BJ (cell line): Measurements from ENCODE around the gene PLA2G1B. TPM values are rescaled to one million over a fixed set of nuclear protein-coding genes. Genes with fewer than 3 reads are reported as not detected.

Experiments
- CTCF ChIA-PET: fragments of 350-600 bp; formaldehyde crosslinking; extraction: SDS; loops from one replicate; lab custom pipeline; 2021; ENCODE audit warnings: antibody characterized with exemption, inconsistent platforms; lab: Yijun Ruan, JAX
- POLR2A ChIA-PET: fragments of 300-600 bp; sonication (Branson Sonifier 250); formaldehyde crosslinking; extraction: SDS; loops from one replicate; lab custom pipeline; 2021; ENCODE audit warnings: antibody characterized with exemption; lab: Charles Lee
- DNase-seq: peaks from one replicate; pipeline ENCODE4 v3.0.0-alpha.2; 2011; ENCODE audit warnings: low read depth
- H3K27me3 ChIP-seq: 2 replicates; pipeline ENCODE4 v1.6.0; 2011; ENCODE audit warnings: low read length; ENCODE audit not compliant: control insufficient read depth, insufficient read depth
- H3K36me3 ChIP-seq: 2 replicates; pipeline ENCODE4 v1.5.1; 2011; ENCODE audit warnings: low read length; ENCODE audit not compliant: control insufficient read depth, insufficient read depth
- H3K4me3 ChIP-seq: 2 replicates; pipeline ENCODE4 v1.5.1; 2011; ENCODE audit warnings: low read depth, mild to moderate bottlenecking, control low read depth, low read length
- CTCF ChIP-seq: IDR thresholded peaks from 2 replicates; pipeline ENCODE4 v1.5.1; 2011; ENCODE audit warnings: low read depth, mild to moderate bottlenecking, control low read depth, inconsistent platforms, low read length, moderate library complexity; ENCODE audit not compliant: insufficient read depth
- polyA plus RNA-seq: library from polyadenylated mRNA; depleted of rRNA; stranded (reverse); fragments of >200 nt; gene quantifications from 2 replicates; pipeline ENCODE4 v1.2.3, GENCODE V29; 2011

PLA2G1B gene
- polyA plus RNA-seq, 1 experiment: not detected

- DNase-seq: no peak
- TF ChIP-seq CTCF: no peak
- Histone ChIP-seq H3K27me3 (peaks cover 39% of the 10 kb centered on the region), H3K4me3 (no peak overlapping the region), H3K36me3 (no peaks in the 10 kb centered on the region)
- POLR2A ChIA-PET: no interaction called here
- CTCF ChIA-PET: interaction anchor here (0.7 to 1.3 kb wide), 2 partner anchors 10 to 58 kb away, joined by 3 to 4 read pairs; no protein-coding TSS in a partner anchor
Measured at GRCh38 chr12:120370343-120371243, 43.0 kb upstream of the PLA2G1B start.

GRCh38 chr12:120369603-120370342 is 42.2 kb upstream of the PLA2G1B start:
- no peak overlapping the region for H3K4me3 ChIP-seq
- no peak for TF ChIP-seq CTCF
- ChIA-PET CTCF (interaction anchor here (0.6 kb wide), 1 partner anchor 68 kb away, joined by 3 read pairs; the partner anchor contains the start of gene COX6A1), POLR2A (no interaction called here)
- no peaks in the 10 kb centered on the region for H3K36me3 ChIP-seq
- peaks cover 40% of the 10 kb centered on the region for H3K27me3 ChIP-seq
- DNase-seq: no peak

- POLR2A ChIA-PET: no interaction called here
- Histone ChIP-seq H3K36me3 (no peaks in the 10 kb centered on the region), H3K27me3 (peaks cover 45% of the 10 kb centered on the region), H3K4me3 (no peak within 1 kb of the TSS)
- no peak for DNase-seq
- CTCF ChIA-PET: no interaction called here
- TF ChIP-seq CTCF: no peak
Measured at GRCh38 chr12:120368789-120369602, 41.4 kb upstream of the PLA2G1B start, which contains the start of gene MSI1. MSI1 (minus strand) TSS chr12:120369164; CDS start chr12:120369091, 73 bp downstream.

DNA sequence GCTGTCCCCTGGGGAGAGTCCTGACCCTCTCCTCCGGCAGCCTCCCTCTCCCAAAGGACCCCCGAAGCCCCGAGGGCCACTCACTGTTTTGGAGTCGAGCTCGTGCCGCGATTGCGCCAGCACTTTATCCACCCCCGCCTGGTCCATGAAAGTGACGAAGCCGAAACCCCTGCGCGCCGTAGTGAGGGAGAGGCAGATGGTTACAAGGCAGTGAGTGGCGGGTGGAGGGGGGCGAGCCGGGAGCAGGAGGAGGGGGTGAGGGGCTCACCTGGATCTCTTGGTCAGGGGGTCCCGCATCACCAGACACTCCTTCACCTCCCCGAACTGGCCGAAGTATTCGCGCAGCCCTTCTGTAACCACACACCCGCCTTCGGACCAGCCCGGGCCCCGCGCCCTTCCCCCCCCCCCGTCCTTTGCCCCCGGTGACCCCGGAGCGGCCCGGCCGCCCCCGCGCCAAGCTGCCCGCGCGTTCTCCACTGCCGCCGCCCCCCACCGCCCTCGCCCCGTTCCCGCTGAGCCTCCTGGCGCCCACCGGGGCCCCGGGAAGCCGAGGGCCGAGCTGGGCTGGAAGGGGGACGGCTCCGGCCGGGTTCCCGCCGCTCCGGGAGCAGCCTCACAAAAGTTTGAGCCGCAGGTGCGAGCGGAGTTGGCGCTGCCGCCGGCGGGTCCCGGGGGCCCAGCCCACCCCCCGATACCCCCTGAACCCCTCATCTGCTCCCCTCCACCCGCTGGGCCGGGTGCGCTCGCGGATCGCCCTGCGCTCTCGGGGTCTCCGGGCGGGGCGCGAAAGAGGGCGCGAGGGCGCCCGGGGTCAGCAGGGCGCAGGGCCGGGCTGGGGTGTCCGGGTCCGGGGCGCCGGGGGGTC is 40.6 kb upstream of the PLA2G1B start:
- Histone ChIP-seq H3K36me3 (no peaks in the 10 kb centered on the region), H3K27me3 (peaks cover 48% of the 10 kb centered on the region), H3K4me3 (no peak overlapping the region)
- no peak for TF ChIP-seq CTCF
- no peak for DNase-seq
- ChIA-PET POLR2A (no interaction called here), CTCF (interaction anchor here (1.0 to 2.0 kb wide), 4 partner anchors 10 to 64 kb away, joined by 3 to 12 read pairs (median 4); no protein-coding TSS in a partner anchor)
